Measurements from ENCODE around the gene TMEM63A. TPM values are rescaled to one million over a fixed set of nuclear protein-coding genes. Genes with fewer than 3 reads are reported as not detected.

The TMEM63A gene
- total RNA-seq, 5 donors from 2014 or later (not counting 1 experiment from before 2014, with no cell fraction given) = 332 to 473 (median 390) TPM

- peak overlapping the region; percentile 82 to 95 for H3K27ac Mint-ChIP-seq
- H3K4me1 Mint-ChIP-seq = peaks cover 51 to 73% (median 67%) of the 10 kb centered on the region in 3 donors
- Histone ChIP-seq H3K27ac (ENCODE audit: low read length) (peak overlapping the region; percentile 6), H3K9me3 (no peaks in the 10 kb centered on the region), H3K4me1 (ENCODE audit: control insufficient read depth in 1 of 2, extremely low read depth in 1 of 2, insufficient read depth in 2 of 2, low read length in 2 of 2) (peaks cover 18 to 52% of the 10 kb centered on the region in 2 experiments), H3K27me3 (replicated peaks in 1 of 2; ENCODE audit: control insufficient read depth in 2 of 2, extremely low read depth in 1 of 2, insufficient read depth in 2 of 2, low read length in 1 of 2) (no peaks in the 10 kb centered on the region), H3K4me3 (ENCODE audit: control insufficient read depth in 1 of 2, extremely low read depth in 1 of 2, low read length in 1 of 2) (peak overlapping the region in 1 of 2 donors; percentile 7), H3K36me3 (ENCODE audit: control insufficient read depth in 2 of 2, extremely low read depth in 1 of 2, insufficient read depth in 1 of 2, low read length in 1 of 2) (peaks cover 6 to 97% of the 10 kb centered on the region in 2 donors)
- CTCF ChIA-PET = interaction anchor here in 1 of 2 donors (1.5 kb wide), 1 partner anchor 89 kb away, joined by 7 read pairs; the partner anchor contains the start of gene SRP9
- WGBS (ENCODE audit: insufficient coverage) = 47% methylated on average over 3 of the region's 6 CpGs
- POLR2A ChIA-PET = no interaction called here
- DNase-seq = no peak
- no peaks in the 10 kb centered on the region for H3K27me3 Mint-ChIP-seq
- H3K9me3 Mint-ChIP-seq = no peaks in the 10 kb centered on the region
- H3K4me3 Mint-ChIP-seq = peak overlapping the region; percentile 15 to 71 (median 43)
- peaks cover 42% of the 10 kb centered on the region for H3K36me3 Mint-ChIP-seq
- ATAC-seq (replicated peaks in 1 of 4) = no peak
Measured at GRCh38 chr1:225866981-225867380, 15.2 kb downstream of the TMEM63A start.

DNA sequence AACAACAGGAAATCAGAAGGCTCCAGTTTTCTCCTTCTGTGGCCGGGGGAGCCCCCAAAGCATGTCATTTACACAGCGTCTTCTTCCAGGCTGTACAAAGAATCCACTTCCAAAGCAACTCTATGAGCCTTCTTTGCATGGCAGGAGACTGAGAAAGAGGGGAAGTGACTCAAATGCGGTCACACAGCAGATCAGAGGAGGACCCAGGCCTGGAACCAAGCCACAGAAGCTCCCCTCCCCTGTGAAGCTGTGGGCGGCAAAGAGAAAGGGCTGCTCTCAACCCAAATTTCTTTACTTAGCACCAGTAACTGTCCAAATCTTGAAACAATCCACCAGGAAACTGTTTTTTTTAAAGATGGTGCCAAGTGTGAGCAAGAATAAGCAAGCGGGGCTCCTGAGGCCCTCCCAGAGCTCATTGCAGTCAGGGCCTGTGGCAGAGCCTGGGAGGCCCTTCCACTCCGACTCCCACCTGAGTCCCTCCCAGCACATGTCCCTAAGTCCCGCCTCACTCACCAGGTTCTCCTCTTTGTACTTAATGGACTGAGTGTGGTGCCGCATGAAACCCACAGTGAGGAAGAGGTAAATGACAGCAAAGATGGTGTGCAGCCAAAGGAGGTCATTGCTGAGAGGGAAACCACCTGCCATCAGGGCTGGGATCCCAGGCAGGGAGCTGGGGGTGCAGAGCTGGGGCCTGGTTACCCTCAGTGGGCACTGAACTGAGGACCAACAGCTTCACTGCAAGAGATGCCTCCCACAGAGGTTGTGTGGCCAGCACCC is 15.9 kb downstream of the TMEM63A start:
- peaks cover 18 to 51% of the 10 kb centered on the region in 2 experiments for H3K4me1 ChIP-seq (ENCODE audit: control insufficient read depth in 1 of 2, extremely low read depth in 1 of 2, insufficient read depth in 2 of 2, low read length in 2 of 2)
- H3K27me3 ChIP-seq (replicated peaks in 1 of 2; ENCODE audit: control insufficient read depth in 2 of 2, extremely low read depth in 1 of 2, insufficient read depth in 2 of 2, low read length in 1 of 2) = no peaks in the 10 kb centered on the region
- H3K4me3 ChIP-seq (ENCODE audit: control insufficient read depth in 1 of 2, extremely low read depth in 1 of 2, low read length in 1 of 2) = no peak overlapping the region
- peak overlapping the region; percentile 35 to 71 (median 50) for H3K4me3 Mint-ChIP-seq
- no peaks in the 10 kb centered on the region for H3K27me3 Mint-ChIP-seq
- ChIA-PET CTCF (interaction anchor here in 1 of 2 donors (0.5 to 1.5 kb wide), 5 partner anchors 9 to 120 kb away, joined by 3 to 7 read pairs (median 3); partner anchors contain the start of gene SRP9), POLR2A (interaction anchor here in 1 of 2 donors (0.8 kb wide), 1 partner anchor 14 kb away, joined by 3 read pairs; no protein-coding TSS in a partner anchor)
- H3K9me3 Mint-ChIP-seq = no peaks in the 10 kb centered on the region
- H3K4me1 Mint-ChIP-seq = peaks cover 51 to 66% (median 62%) of the 10 kb centered on the region in 3 donors
- peaks cover 11 to 97% of the 10 kb centered on the region in 2 donors for H3K36me3 ChIP-seq (ENCODE audit: control insufficient read depth in 2 of 2, extremely low read depth in 1 of 2, insufficient read depth in 1 of 2, low read length in 1 of 2)
- H3K9me3 ChIP-seq = no peaks in the 10 kb centered on the region
- H3K27ac Mint-ChIP-seq = peak overlapping the region; percentile 82 to 95
- peaks cover 38% of the 10 kb centered on the region for H3K36me3 Mint-ChIP-seq
- 60% methylated on average over 1 of the region's 8 CpGs for WGBS (ENCODE audit: insufficient coverage)
- H3K27ac ChIP-seq (ENCODE audit: low read length) = peak overlapping the region; percentile 5
- ATAC-seq (replicated peaks in 1 of 4) (peak; percentile 92 to 97 (median 96)), DNase-seq (peak; percentile 41 to 79 (median 66))

DNA sequence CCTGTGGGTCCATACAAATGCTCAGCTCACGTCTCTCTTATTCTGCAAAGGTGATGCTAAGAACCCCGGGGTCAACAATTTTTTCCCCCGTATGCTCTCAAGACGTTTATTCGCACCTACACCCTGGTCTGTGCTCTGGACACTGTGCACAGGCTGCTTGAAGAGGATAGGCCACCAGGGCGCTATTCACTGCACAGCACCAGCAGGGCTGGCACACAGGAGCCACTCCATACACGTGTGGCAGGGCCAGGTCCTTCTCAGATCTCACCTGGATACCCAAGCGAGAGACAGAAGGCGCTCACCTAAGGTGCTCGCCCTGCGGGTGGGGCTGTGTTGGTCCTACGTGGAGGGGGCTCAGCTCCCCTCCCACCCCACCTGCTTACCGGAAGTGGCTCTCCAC is 16.7 kb downstream of the TMEM63A start:
- peak in 3 of 35 experiments; percentile 19 to 35 (median 25) for DNase-seq
- Mint-ChIP-seq H3K9me3 (no peaks in the 10 kb centered on the region), H3K27ac (peak overlapping the region; percentile 82 to 95), H3K4me1 (peaks cover 47 to 59% (median 57%) of the 10 kb centered on the region in 3 donors), H3K27me3 (no peaks in the 10 kb centered on the region), H3K4me3 (peak overlapping the region in 1 of 3 donors; percentile 71), H3K36me3 (peaks cover 43% of the 10 kb centered on the region)
- ATAC-seq (replicated peaks in 1 of 4) = peak; percentile 17 to 45 (median 40)
- ChIA-PET POLR2A (no interaction called here), CTCF (interaction anchor here in 1 of 2 donors (0.9 to 1.5 kb wide), 3 partner anchors 10 to 88 kb away, joined by 3 to 7 read pairs (median 4); partner anchors contain the start of gene SRP9)
- Histone ChIP-seq H3K4me3 (ENCODE audit: control insufficient read depth in 1 of 2, extremely low read depth in 1 of 2, low read length in 1 of 2) (no peak overlapping the region), H3K36me3 (ENCODE audit: control insufficient read depth in 2 of 2, extremely low read depth in 1 of 2, insufficient read depth in 1 of 2, low read length in 1 of 2) (peaks cover 17 to 97% of the 10 kb centered on the region in 2 donors), H3K27ac (ENCODE audit: low read length) (peak overlapping the region; percentile 5), H3K4me1 (ENCODE audit: control insufficient read depth in 1 of 2, extremely low read depth in 1 of 2, insufficient read depth in 2 of 2, low read length in 2 of 2) (peaks cover 18 to 49% of the 10 kb centered on the region in 2 experiments), H3K9me3 (no peaks in the 10 kb centered on the region), H3K27me3 (replicated peaks in 1 of 2; ENCODE audit: control insufficient read depth in 2 of 2, extremely low read depth in 1 of 2, insufficient read depth in 2 of 2, low read length in 1 of 2) (no peaks in the 10 kb centered on the region)
- 90% methylated on average over 9 of the region's 13 CpGs for WGBS (ENCODE audit: insufficient coverage)

DNA sequence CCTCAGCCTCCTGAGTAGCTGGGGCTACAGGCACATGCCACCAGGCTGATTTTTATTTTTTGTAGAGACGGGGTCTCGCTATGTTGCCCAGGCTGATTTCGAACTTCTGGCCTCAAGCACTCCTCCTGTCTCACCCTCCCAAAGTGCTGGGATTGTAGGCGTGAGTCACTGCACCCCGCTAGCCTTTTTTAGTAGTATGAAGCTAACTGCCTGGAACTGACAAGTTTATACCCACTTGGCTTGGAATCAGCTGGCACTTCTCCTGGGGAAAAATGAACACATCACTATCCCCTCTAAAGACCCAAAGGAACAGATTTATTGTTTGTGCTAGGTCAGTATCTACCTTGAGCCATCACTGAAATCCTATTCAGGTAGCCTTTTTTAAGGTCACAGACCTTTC is 19.0 kb downstream of the TMEM63A start:
- Histone ChIP-seq H3K4me3 (ENCODE audit: control insufficient read depth in 1 of 2, extremely low read depth in 1 of 2, low read length in 1 of 2) (no peak overlapping the region), H3K9me3 (no peaks in the 10 kb centered on the region), H3K27me3 (replicated peaks in 1 of 2; ENCODE audit: control insufficient read depth in 2 of 2, extremely low read depth in 1 of 2, insufficient read depth in 2 of 2, low read length in 1 of 2) (no peaks in the 10 kb centered on the region), H3K27ac (ENCODE audit: low read length) (no peak overlapping the region), H3K4me1 (ENCODE audit: control insufficient read depth in 1 of 2, extremely low read depth in 1 of 2, insufficient read depth in 2 of 2, low read length in 2 of 2) (peaks cover 18 to 38% of the 10 kb centered on the region in 2 experiments), H3K36me3 (ENCODE audit: control insufficient read depth in 2 of 2, extremely low read depth in 1 of 2, insufficient read depth in 1 of 2, low read length in 1 of 2) (peaks cover 33 to 94% of the 10 kb centered on the region in 2 donors)
- H3K27me3 Mint-ChIP-seq = no peaks in the 10 kb centered on the region
- ATAC-seq (replicated peaks in 1 of 4) (no peak), DNase-seq (no peak)
- H3K9me3 Mint-ChIP-seq = no peaks in the 10 kb centered on the region
- no peak overlapping the region for H3K27ac Mint-ChIP-seq
- CTCF ChIA-PET = no interaction called here
- H3K36me3 Mint-ChIP-seq = peaks cover 47% of the 10 kb centered on the region
- peaks cover 44 to 54% (median 52%) of the 10 kb centered on the region in 3 donors for H3K4me1 Mint-ChIP-seq
- POLR2A ChIA-PET = no interaction called here
- H3K4me3 Mint-ChIP-seq = no peak overlapping the region
- no CpG with 5 or more reads among the region's 5 CpGs for WGBS (ENCODE audit: insufficient coverage)

DNA sequence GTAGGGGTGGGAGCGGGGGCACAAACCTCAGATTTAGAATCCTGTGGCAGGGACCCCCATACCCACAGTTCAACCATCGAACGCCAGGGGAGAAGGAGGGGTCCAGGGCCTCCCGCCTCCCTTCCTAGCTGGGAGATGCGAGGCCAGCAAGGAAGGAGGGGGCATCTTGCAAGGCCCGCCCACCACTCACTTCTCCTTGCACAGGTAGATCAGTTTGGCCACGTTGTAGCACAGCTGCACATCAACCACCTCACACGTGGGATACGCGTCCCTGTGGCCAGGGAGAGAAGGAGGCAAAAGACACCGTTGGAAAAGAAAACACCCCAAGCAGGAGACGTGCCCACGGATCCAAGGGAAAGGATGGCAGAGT is 19.6 kb downstream of the TMEM63A start:
- CTCF ChIA-PET = no interaction called here
- Histone ChIP-seq H3K9me3 (no peaks in the 10 kb centered on the region), H3K4me3 (ENCODE audit: control insufficient read depth in 1 of 2, extremely low read depth in 1 of 2, low read length in 1 of 2) (no peak overlapping the region), H3K4me1 (ENCODE audit: control insufficient read depth in 1 of 2, extremely low read depth in 1 of 2, insufficient read depth in 2 of 2, low read length in 2 of 2) (peaks cover 15 to 32% of the 10 kb centered on the region in 2 experiments), H3K27me3 (replicated peaks in 1 of 2; ENCODE audit: control insufficient read depth in 2 of 2, extremely low read depth in 1 of 2, insufficient read depth in 2 of 2, low read length in 1 of 2) (no peaks in the 10 kb centered on the region), H3K27ac (ENCODE audit: low read length) (no peak overlapping the region), H3K36me3 (ENCODE audit: control insufficient read depth in 2 of 2, extremely low read depth in 1 of 2, insufficient read depth in 1 of 2, low read length in 1 of 2) (peaks cover 33 to 94% of the 10 kb centered on the region in 2 donors)
- WGBS (ENCODE audit: insufficient coverage) = 92% methylated on average over 4 of the region's 13 CpGs
- H3K9me3 Mint-ChIP-seq = no peaks in the 10 kb centered on the region
- peaks cover 39 to 50% (median 49%) of the 10 kb centered on the region in 3 donors for H3K4me1 Mint-ChIP-seq
- ATAC-seq (replicated peaks in 1 of 4) (no peak), DNase-seq (no peak)
- peaks cover 48% of the 10 kb centered on the region for H3K36me3 Mint-ChIP-seq
- H3K27ac Mint-ChIP-seq = peak overlapping the region in 1 of 2 donors; percentile 43
- POLR2A ChIA-PET = no interaction called here
- no peaks in the 10 kb centered on the region for H3K27me3 Mint-ChIP-seq
- H3K4me3 Mint-ChIP-seq = no peak overlapping the region

GRCh38 chr1:225861834-225862580 is 20.2 kb downstream of the TMEM63A start:
- H3K4me3 Mint-ChIP-seq = no peak overlapping the region
- ChIA-PET CTCF (no interaction called here), POLR2A (no interaction called here)
- 98% methylated on average over 8 of the region's 13 CpGs for WGBS (ENCODE audit: insufficient coverage)
- peak overlapping the region; percentile 43 to 48 for H3K27ac Mint-ChIP-seq
- H3K4me1 ChIP-seq (ENCODE audit: control insufficient read depth in 1 of 2, extremely low read depth in 1 of 2, insufficient read depth in 2 of 2, low read length in 2 of 2) = peaks cover 9 to 27% of the 10 kb centered on the region in 2 experiments
- H3K9me3 Mint-ChIP-seq = no peaks in the 10 kb centered on the region
- H3K27me3 Mint-ChIP-seq = no peaks in the 10 kb centered on the region
- DNase-seq (no peak), ATAC-seq (replicated peaks in 1 of 4) (no peak)
- peaks cover 43% of the 10 kb centered on the region for H3K36me3 Mint-ChIP-seq
- peaks cover 35 to 94% of the 10 kb centered on the region in 2 donors for H3K36me3 ChIP-seq (ENCODE audit: control insufficient read depth in 2 of 2, extremely low read depth in 1 of 2, insufficient read depth in 1 of 2, low read length in 1 of 2)
- H3K4me1 Mint-ChIP-seq = peaks cover 34 to 46% (median 46%) of the 10 kb centered on the region in 3 donors
- H3K4me3 ChIP-seq (ENCODE audit: control insufficient read depth in 1 of 2, extremely low read depth in 1 of 2, low read length in 1 of 2) = no peak overlapping the region
- H3K9me3 ChIP-seq = no peaks in the 10 kb centered on the region
- no peak overlapping the region for H3K27ac ChIP-seq (ENCODE audit: low read length)
- H3K27me3 ChIP-seq (replicated peaks in 1 of 2; ENCODE audit: control insufficient read depth in 2 of 2, extremely low read depth in 1 of 2, insufficient read depth in 2 of 2, low read length in 1 of 2) = no peaks in the 10 kb centered on the region
